Measurements from ENCODE around the gene ITGA3. TPM values are rescaled to one million over a fixed set of nuclear protein-coding genes. Genes with fewer than 3 reads are reported as not detected.

ITGA3 gene
- total RNA-seq, 1 experiment from 2014 or later, result 14.7 TPM

- no peak for DNase-seq
- Mint-ChIP-seq H3K36me3 (ENCODE audit: insufficient read depth, unreplicated experiment) (no peaks in the 10 kb centered on the region), H3K9me3 (ENCODE audit: unreplicated experiment) (no peaks in the 10 kb centered on the region), H3K27me3 (ENCODE audit: insufficient read depth, unreplicated experiment) (no peaks in the 10 kb centered on the region), H3K4me1 (ENCODE audit: low read depth, unreplicated experiment) (no peaks in the 10 kb centered on the region), H3K27ac (ENCODE audit: unreplicated experiment) (no peak overlapping the region), H3K4me3 (ENCODE audit: unreplicated experiment) (no peak overlapping the region)
- Histone ChIP-seq H3K27me3 (replicated peaks; ENCODE audit: control insufficient read depth, insufficient read depth, low read length) (no peaks in the 10 kb centered on the region), H3K4me1 (no peaks in the 10 kb centered on the region), H3K4me3 (ENCODE audit: low read depth, low read length) (no peak overlapping the region), H3K9me3 (no peaks in the 10 kb centered on the region), H3K36me3 (ENCODE audit: control insufficient read depth, insufficient read depth, low read length) (no peaks in the 10 kb centered on the region)
- ChIA-PET POLR2A (no interaction called here), CTCF (no interaction called here)
- no TSS peak for BruUV-seq (replicated peaks)
- intact Hi-C loops (cut with micrococcal nuclease; ENCODE audit: unreplicated experiment), result no loop called here
- no peak for TF ChIP-seq CTCF (IDR thresholded peaks at IDR 0.05; ENCODE audit: insufficient read depth in 1 of 2, low read depth in 1 of 2, low read length in 1 of 2, severe bottlenecking in 1 of 2, unreplicated experiment in 1 of 2)
These were observed 42.0 kb downstream of the ITGA3 start for GRCh38 chr17:50097926-50098325.

- CTCF ChIA-PET, result no interaction called here
- Histone ChIP-seq H3K4me3 (ENCODE audit: low read depth, low read length) (no peak overlapping the region), H3K27me3 (replicated peaks; ENCODE audit: control insufficient read depth, insufficient read depth, low read length) (no peaks in the 10 kb centered on the region), H3K36me3 (ENCODE audit: control insufficient read depth, insufficient read depth, low read length) (no peaks in the 10 kb centered on the region), H3K9me3 (no peaks in the 10 kb centered on the region), H3K4me1 (no peaks in the 10 kb centered on the region)
- Mint-ChIP-seq H3K27ac (ENCODE audit: unreplicated experiment) (no peak overlapping the region), H3K4me3 (ENCODE audit: unreplicated experiment) (no peak overlapping the region), H3K9me3 (ENCODE audit: unreplicated experiment) (no peaks in the 10 kb centered on the region), H3K27me3 (ENCODE audit: insufficient read depth, unreplicated experiment) (no peaks in the 10 kb centered on the region), H3K36me3 (ENCODE audit: insufficient read depth, unreplicated experiment) (no peaks in the 10 kb centered on the region), H3K4me1 (ENCODE audit: low read depth, unreplicated experiment) (no peaks in the 10 kb centered on the region)
- TF ChIP-seq CTCF (IDR thresholded peaks at IDR 0.05; ENCODE audit: insufficient read depth in 1 of 2, low read depth in 1 of 2, low read length in 1 of 2, severe bottlenecking in 1 of 2, unreplicated experiment in 1 of 2), result no peak
- BruUV-seq (replicated peaks), result no TSS peak
- no peak for DNase-seq
- intact Hi-C loops (cut with micrococcal nuclease; ENCODE audit: unreplicated experiment), result no loop called here
- POLR2A ChIA-PET, result no interaction called here
These were observed 42.7 kb downstream of the ITGA3 start for GRCh38 chr17:50098583-50098982.

- Mint-ChIP-seq H3K36me3 (ENCODE audit: insufficient read depth, unreplicated experiment) (no peaks in the 10 kb centered on the region), H3K9me3 (ENCODE audit: unreplicated experiment) (no peaks in the 10 kb centered on the region), H3K27me3 (ENCODE audit: insufficient read depth, unreplicated experiment) (no peaks in the 10 kb centered on the region), H3K27ac (ENCODE audit: unreplicated experiment) (no peak overlapping the region), H3K4me3 (ENCODE audit: unreplicated experiment) (no peak overlapping the region), H3K4me1 (ENCODE audit: low read depth, unreplicated experiment) (no peaks in the 10 kb centered on the region)
- TF ChIP-seq CTCF (IDR thresholded peaks at IDR 0.05; ENCODE audit: insufficient read depth in 1 of 2, low read depth in 1 of 2, low read length in 1 of 2, severe bottlenecking in 1 of 2, unreplicated experiment in 1 of 2), result no peak
- no peaks in the 10 kb centered on the region for H3K36me3 ChIP-seq (ENCODE audit: control insufficient read depth, insufficient read depth, low read length)
- no TSS peak for BruUV-seq (replicated peaks)
- no peaks in the 10 kb centered on the region for H3K4me1 ChIP-seq
- POLR2A ChIA-PET, result no interaction called here
- H3K27me3 ChIP-seq (replicated peaks; ENCODE audit: control insufficient read depth, insufficient read depth, low read length), result no peaks in the 10 kb centered on the region
- no peak for DNase-seq
- no peak overlapping the region for H3K4me3 ChIP-seq (ENCODE audit: low read depth, low read length)
- intact Hi-C loops (cut with micrococcal nuclease; ENCODE audit: unreplicated experiment), result no loop called here
- CTCF ChIA-PET, result no interaction called here
- H3K9me3 ChIP-seq, result no peaks in the 10 kb centered on the region
These were observed 43.1 kb downstream of the ITGA3 start for GRCh38 chr17:50099003-50099402.

All from Caco-2 (cell line).